ENCODE data around the gene C2orf76.

- TF ChIP-seq GABPA (IDR thresholded peaks at IDR 0.05; ENCODE audit: low read depth) (no peak), EP300 (IDR thresholded peaks at IDR 0.05; ENCODE audit: borderline replicate concordance in 1 of 2, control insufficient read depth in 1 of 2, low read depth in 2 of 2, low read length in 2 of 2) (no peak), CTCF (IDR thresholded peaks at IDR 0.05 in 2 of 3, conservative IDR thresholded peaks at IDR 0.05 in 1 of 3; ENCODE audit: control insufficient read depth in 2 of 3, extremely low read depth in 1 of 3, insufficient read depth in 1 of 3, low read depth in 3 of 3, low read length in 3 of 3) (no peak), POLR2A (IDR thresholded peaks at IDR 0.05; ENCODE audit: low read depth, low read length) (no peak), CBX5 (IDR thresholded peaks at IDR 0.05; ENCODE audit: low read depth) (no peak), SUZ12 (IDR thresholded peaks at IDR 0.05; ENCODE audit: unreplicated experiment) (no peak), ZNF274 (IDR thresholded peaks at IDR 0.05; ENCODE audit: insufficient read depth, insufficient read length) (no peak), MTA3 (IDR thresholded peaks at IDR 0.05; ENCODE audit: borderline replicate concordance, low read length) (no peak)
Measured at GRCh38 chr2:119307419-119308140, 59.1 kb downstream of the C2orf76 start.

Measured in GM12878 (cell line).